ENCODE data around the gene C3orf52. TPM values are rescaled to one million over a fixed set of nuclear protein-coding genes. Genes with fewer than 3 reads are reported as not detected.

Gene C3orf52
- total RNA-seq, 1 experiment from 2014 or later: 12.6 TPM

DNA sequence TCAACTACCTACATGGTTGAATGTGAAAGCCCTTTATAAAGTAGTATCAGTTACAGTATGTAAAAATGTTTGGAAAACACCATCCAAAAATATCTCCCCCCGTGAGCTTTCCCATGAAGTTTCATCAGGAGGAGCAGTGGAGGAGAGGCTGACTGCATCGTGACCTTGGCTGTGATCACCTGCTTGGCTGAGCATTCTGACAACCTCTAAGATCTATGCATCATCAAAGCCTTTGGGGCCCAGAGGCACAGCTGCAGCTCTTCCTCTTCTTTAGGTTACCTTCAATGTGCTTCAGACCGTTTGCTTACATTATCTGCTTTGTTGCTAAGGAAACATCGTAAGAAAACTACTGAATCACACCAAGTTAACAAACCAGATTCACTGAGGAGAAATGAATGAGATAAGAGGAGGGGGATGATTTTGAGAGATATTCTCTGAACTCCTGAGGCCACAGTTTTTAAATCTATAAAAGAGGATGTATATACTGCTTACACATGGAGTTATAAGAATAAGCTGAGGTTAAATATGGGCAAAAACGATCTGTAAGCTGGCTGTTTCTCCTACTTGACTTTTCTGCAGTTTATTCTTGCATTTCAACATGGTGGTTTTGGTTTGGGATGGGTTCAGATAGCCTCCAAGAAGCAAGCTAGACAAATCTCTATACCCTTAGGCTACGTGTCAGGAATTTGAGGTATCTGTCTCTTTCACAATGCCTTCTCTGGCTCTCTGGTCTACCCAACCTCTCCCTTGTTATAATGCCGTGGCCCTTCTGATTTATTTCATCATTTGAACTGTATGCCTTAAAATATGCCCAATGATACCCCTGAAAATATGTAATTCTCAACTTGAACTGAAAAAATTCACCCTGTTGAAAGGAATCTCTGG lies 42.9 kb downstream of the C3orf52 start:
- POLR2A ChIA-PET: no interaction called here
- intact Hi-C loops (cut with micrococcal nuclease; ENCODE audit: unreplicated experiment) (no loop called here), in situ Hi-C loops (cut with HindIII; ENCODE audit: low pct_unique_long_range_greater_than_20kb, low sequenced_read_pairs) (no loop called here)
- CTCF ChIA-PET: no interaction called here
- Histone ChIP-seq H3K9me3 (ENCODE audit: control insufficient read depth, insufficient read depth, low read depth, low read length) (no peaks in the 10 kb centered on the region), H3K36me3 (ENCODE audit: control insufficient read depth, insufficient read depth, low read length) (no peaks in the 10 kb centered on the region), H3K4me1 (ENCODE audit: control insufficient read depth, insufficient read depth, low read length) (no peaks in the 10 kb centered on the region; the same call in 1 of the 2 replicates), H3K27me3 (ENCODE audit: control insufficient read depth, insufficient read depth, low read length) (no peaks in the 10 kb centered on the region), H3K27ac (ENCODE audit: low read length) (no peak overlapping the region), H3K4me3 (ENCODE audit: low read depth in 2 of 2, low read length in 2 of 2) (no peak overlapping the region)
- TF ChIP-seq SIN3A (IDR thresholded peaks at IDR 0.05; ENCODE audit: borderline replicate concordance, insufficient read depth, low read depth, low read length) (no peak), TCF7L2 (IDR thresholded peaks at IDR 0.05; ENCODE audit: low read depth, low read length) (no peak), POLR2AphosphoS5 (IDR thresholded peaks at IDR 0.05; ENCODE audit: low read depth, low read length) (no peak)
- TF ChIP-seq, protein P1, sequence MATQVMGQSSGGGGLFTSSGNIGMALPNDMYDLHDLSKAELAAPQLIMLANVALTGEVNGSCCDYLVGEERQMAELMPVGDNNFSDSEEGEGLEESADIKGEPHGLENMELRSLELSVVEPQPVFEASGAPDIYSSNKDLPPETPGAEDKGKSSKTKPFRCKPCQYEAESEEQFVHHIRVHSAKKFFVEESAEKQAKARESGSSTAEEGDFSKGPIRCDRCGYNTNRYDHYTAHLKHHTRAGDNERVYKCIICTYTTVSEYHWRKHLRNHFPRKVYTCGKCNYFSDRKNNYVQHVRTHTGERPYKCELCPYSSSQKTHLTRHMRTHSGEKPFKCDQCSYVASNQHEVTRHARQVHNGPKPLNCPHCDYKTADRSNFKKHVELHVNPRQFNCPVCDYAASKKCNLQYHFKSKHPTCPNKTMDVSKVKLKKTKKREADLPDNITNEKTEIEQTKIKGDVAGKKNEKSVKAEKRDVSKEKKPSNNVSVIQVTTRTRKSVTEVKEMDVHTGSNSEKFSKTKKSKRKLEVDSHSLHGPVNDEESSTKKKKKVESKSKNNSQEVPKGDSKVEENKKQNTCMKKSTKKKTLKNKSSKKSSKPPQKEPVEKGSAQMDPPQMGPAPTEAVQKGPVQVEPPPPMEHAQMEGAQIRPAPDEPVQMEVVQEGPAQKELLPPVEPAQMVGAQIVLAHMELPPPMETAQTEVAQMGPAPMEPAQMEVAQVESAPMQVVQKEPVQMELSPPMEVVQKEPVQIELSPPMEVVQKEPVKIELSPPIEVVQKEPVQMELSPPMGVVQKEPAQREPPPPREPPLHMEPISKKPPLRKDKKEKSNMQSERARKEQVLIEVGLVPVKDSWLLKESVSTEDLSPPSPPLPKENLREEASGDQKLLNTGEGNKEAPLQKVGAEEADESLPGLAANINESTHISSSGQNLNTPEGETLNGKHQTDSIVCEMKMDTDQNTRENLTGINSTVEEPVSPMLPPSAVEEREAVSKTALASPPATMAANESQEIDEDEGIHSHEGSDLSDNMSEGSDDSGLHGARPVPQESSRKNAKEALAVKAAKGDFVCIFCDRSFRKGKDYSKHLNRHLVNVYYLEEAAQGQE (IDR thresholded peaks at IDR 0.05; ENCODE audit: insufficient read depth in 1 of 2, low read depth in 2 of 2, low read length in 1 of 2): no peak
- TF ChIP-seq, protein P2, sequence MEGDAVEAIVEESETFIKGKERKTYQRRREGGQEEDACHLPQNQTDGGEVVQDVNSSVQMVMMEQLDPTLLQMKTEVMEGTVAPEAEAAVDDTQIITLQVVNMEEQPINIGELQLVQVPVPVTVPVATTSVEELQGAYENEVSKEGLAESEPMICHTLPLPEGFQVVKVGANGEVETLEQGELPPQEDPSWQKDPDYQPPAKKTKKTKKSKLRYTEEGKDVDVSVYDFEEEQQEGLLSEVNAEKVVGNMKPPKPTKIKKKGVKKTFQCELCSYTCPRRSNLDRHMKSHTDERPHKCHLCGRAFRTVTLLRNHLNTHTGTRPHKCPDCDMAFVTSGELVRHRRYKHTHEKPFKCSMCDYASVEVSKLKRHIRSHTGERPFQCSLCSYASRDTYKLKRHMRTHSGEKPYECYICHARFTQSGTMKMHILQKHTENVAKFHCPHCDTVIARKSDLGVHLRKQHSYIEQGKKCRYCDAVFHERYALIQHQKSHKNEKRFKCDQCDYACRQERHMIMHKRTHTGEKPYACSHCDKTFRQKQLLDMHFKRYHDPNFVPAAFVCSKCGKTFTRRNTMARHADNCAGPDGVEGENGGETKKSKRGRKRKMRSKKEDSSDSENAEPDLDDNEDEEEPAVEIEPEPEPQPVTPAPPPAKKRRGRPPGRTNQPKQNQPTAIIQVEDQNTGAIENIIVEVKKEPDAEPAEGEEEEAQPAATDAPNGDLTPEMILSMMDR (IDR thresholded peaks at IDR 0.05): no peak
- ATAC-seq (no peak), DNase-seq (ENCODE audit: low read depth, low spot score) (no peak)
- BruUV-seq (replicated peaks): no TSS peak

DNA sequence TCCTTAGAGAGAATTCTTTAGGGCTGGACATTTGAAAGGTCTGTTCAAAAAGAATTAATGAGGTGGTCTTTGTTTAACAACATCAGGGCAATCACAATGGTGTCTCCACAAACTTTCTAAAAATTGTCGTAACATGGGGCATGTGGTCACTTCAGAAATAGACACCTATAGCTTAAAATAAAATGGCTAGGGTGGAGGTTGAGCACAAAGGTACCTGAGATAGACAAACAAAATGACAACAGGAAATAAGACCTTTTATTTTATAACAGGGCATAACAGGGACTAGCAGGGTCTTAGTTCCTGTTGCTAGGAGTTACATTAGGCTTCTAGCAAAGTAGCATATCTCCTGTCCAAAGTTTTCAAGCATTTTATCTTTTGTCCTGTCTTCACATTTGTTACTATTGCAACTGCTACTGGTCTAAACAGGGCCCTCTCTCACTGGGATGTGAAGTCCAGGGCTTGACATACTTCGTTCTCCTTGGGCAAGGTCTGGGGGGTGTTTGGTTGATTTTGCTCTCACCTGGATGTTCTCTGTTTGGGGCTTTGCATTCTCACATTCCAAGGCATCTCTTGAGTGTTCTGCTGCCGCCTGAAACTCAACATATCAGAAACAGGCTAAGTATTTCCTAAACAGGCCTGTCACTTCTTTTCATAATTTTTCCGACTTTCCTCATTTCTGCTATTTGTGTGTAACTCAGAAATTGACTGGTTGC lies 43.9 kb downstream of the C3orf52 start:
- Histone ChIP-seq H3K4me1 (ENCODE audit: control insufficient read depth, insufficient read depth, low read length) (no peaks in the 10 kb centered on the region; the same call in 1 of the 2 replicates), H3K36me3 (ENCODE audit: control insufficient read depth, insufficient read depth, low read length) (no peaks in the 10 kb centered on the region), H3K4me3 (ENCODE audit: low read depth in 2 of 2, low read length in 2 of 2) (no peak overlapping the region), H3K27me3 (ENCODE audit: control insufficient read depth, insufficient read depth, low read length) (no peaks in the 10 kb centered on the region), H3K9me3 (ENCODE audit: control insufficient read depth, insufficient read depth, low read depth, low read length) (no peaks in the 10 kb centered on the region), H3K27ac (ENCODE audit: low read length) (no peak overlapping the region)
- BruUV-seq (replicated peaks): no TSS peak
- in situ Hi-C loops (cut with HindIII; ENCODE audit: low pct_unique_long_range_greater_than_20kb, low sequenced_read_pairs) (no loop called here), intact Hi-C loops (cut with micrococcal nuclease; ENCODE audit: unreplicated experiment) (no loop called here)
- TF ChIP-seq, protein P1 (IDR thresholded peaks at IDR 0.05; ENCODE audit: insufficient read depth in 1 of 2, low read depth in 2 of 2, low read length in 1 of 2): no peak
- TF ChIP-seq TCF7L2 (IDR thresholded peaks at IDR 0.05; ENCODE audit: low read depth, low read length): no peak
- TF ChIP-seq, protein P2 (IDR thresholded peaks at IDR 0.05): no peak
- no peak for TF ChIP-seq SIN3A (IDR thresholded peaks at IDR 0.05; ENCODE audit: borderline replicate concordance, insufficient read depth, low read depth, low read length)
- no peak for TF ChIP-seq POLR2AphosphoS5 (IDR thresholded peaks at IDR 0.05; ENCODE audit: low read depth, low read length)
- ChIA-PET CTCF (no interaction called here), POLR2A (no interaction called here)
- no peak for DNase-seq (ENCODE audit: low read depth, low spot score)
- ATAC-seq: no peak

All from Panc1 (cell line).